ENCODE measurements around the gene GAL3ST1. TPM values are rescaled to one million over a fixed set of nuclear protein-coding genes. Genes with fewer than 3 reads are reported as not detected.
"Not testable (repeated sequence)": the region's sequence is repeated elsewhere in the genome, so short reads cannot be mapped to it uniquely, and the experiment has no call there.

The GAL3ST1 gene
- total RNA-seq, 1 donor: not detected

GRCh38 chr22:30569674-30570202 is 4.7 kb downstream of the GAL3ST1 start:
- no peak overlapping the region for H2AFZ ChIP-seq (ENCODE audit: low read length)
- H4K20me1 ChIP-seq (ENCODE audit: insufficient read depth, low read length): peaks cover 6% of the 10 kb centered on the region
- H3K4me3 ChIP-seq (ENCODE audit: insufficient read depth, low read length): no peak overlapping the region
- TF ChIP-seq, protein P1, sequence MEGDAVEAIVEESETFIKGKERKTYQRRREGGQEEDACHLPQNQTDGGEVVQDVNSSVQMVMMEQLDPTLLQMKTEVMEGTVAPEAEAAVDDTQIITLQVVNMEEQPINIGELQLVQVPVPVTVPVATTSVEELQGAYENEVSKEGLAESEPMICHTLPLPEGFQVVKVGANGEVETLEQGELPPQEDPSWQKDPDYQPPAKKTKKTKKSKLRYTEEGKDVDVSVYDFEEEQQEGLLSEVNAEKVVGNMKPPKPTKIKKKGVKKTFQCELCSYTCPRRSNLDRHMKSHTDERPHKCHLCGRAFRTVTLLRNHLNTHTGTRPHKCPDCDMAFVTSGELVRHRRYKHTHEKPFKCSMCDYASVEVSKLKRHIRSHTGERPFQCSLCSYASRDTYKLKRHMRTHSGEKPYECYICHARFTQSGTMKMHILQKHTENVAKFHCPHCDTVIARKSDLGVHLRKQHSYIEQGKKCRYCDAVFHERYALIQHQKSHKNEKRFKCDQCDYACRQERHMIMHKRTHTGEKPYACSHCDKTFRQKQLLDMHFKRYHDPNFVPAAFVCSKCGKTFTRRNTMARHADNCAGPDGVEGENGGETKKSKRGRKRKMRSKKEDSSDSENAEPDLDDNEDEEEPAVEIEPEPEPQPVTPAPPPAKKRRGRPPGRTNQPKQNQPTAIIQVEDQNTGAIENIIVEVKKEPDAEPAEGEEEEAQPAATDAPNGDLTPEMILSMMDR (IDR thresholded peaks at IDR 0.05; ENCODE audit: extremely low read depth, low read depth, low read length): no peak
- peaks cover 20% of the 10 kb centered on the region for H3K27me3 ChIP-seq (ENCODE audit: insufficient read depth, low read length)
- no peaks in the 10 kb centered on the region for H3K79me2 ChIP-seq (ENCODE audit: insufficient read depth, low read length)
- H3K4me1 ChIP-seq (ENCODE audit: insufficient read depth, low read length): peaks cover 1% of the 10 kb centered on the region
- DNase-seq (ENCODE audit: insufficient read length, low spot score, missing footprints): peak; percentile 9
- H3K27ac ChIP-seq (ENCODE audit: low read depth, low read length): no peak overlapping the region
- no peaks in the 10 kb centered on the region for H3K9me3 ChIP-seq (ENCODE audit: low read depth, low read length)
- H3K36me3 ChIP-seq (ENCODE audit: insufficient read depth, low read length): no peaks in the 10 kb centered on the region
- no peak overlapping the region for H3K4me2 ChIP-seq (ENCODE audit: insufficient read depth, low read length)

DNA sequence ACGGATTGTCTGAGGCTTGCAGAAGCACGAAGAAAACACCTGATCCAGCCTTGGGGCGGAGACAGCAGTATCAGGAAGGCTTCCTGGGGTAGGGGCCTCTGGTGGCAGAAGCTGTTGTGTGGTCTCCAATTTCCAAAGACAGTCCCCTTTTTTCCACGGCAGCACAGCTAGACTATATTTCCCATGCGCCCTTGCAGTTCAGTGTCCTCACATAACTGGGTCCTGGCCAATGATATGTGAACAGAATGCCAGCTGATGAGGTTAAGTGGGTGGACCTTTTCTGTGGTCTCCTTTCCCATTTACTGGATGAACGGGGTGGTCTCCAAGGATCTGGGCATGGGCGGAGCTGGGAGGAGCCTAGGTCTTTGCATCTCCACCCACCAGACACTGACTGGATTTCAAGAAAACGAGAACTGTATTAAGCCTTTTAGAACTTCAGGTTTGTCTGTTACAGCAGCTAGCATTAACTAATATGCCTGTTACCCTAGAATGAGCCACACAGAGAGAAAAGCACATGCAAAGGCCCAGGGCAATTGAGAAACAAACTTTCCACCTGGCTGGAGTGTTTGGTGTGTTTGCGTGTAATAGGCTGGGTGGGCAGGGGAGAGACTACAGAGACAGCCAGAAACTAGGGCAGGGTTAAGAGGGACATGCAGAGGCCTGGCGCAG is 6.2 kb downstream of the GAL3ST1 start:
- Histone ChIP-seq H3K27ac (ENCODE audit: low read depth, low read length) (no peak overlapping the region), H3K4me2 (ENCODE audit: insufficient read depth, low read length) (no peak overlapping the region), H3K4me1 (ENCODE audit: insufficient read depth, low read length) (no peaks in the 10 kb centered on the region), H3K79me2 (ENCODE audit: insufficient read depth, low read length) (no peaks in the 10 kb centered on the region), H3K9me3 (ENCODE audit: low read depth, low read length) (no peaks in the 10 kb centered on the region), H2AFZ (ENCODE audit: low read length) (no peak overlapping the region), H3K36me3 (ENCODE audit: insufficient read depth, low read length) (no peaks in the 10 kb centered on the region), H3K27me3 (ENCODE audit: insufficient read depth, low read length) (peaks cover 23% of the 10 kb centered on the region), H3K4me3 (ENCODE audit: insufficient read depth, low read length) (no peak overlapping the region), H4K20me1 (ENCODE audit: insufficient read depth, low read length) (peaks cover 2% of the 10 kb centered on the region)
- peak; percentile 14 for DNase-seq (ENCODE audit: insufficient read length, low spot score, missing footprints)
- TF ChIP-seq, protein P1 (IDR thresholded peaks at IDR 0.05; ENCODE audit: extremely low read depth, low read depth, low read length): no peak

GRCh38 chr22:30567277-30567676 is 7.2 kb downstream of the GAL3ST1 start:
- not testable (repeated sequence) for H3K36me3 ChIP-seq (ENCODE audit: insufficient read depth, low read length); H3K27ac ChIP-seq (ENCODE audit: low read depth, low read length); H3K4me3 ChIP-seq (ENCODE audit: insufficient read depth, low read length); H4K20me1 ChIP-seq (ENCODE audit: insufficient read depth, low read length); H3K9me3 ChIP-seq (ENCODE audit: low read depth, low read length); H3K4me2 ChIP-seq (ENCODE audit: insufficient read depth, low read length); H3K4me1 ChIP-seq (ENCODE audit: insufficient read depth, low read length); H3K79me2 ChIP-seq (ENCODE audit: insufficient read depth, low read length); H2AFZ ChIP-seq (ENCODE audit: low read length); DNase-seq (ENCODE audit: insufficient read length, low spot score, missing footprints)
- H3K27me3 ChIP-seq (ENCODE audit: insufficient read depth, low read length): peaks cover 20% of the 10 kb centered on the region

DNA sequence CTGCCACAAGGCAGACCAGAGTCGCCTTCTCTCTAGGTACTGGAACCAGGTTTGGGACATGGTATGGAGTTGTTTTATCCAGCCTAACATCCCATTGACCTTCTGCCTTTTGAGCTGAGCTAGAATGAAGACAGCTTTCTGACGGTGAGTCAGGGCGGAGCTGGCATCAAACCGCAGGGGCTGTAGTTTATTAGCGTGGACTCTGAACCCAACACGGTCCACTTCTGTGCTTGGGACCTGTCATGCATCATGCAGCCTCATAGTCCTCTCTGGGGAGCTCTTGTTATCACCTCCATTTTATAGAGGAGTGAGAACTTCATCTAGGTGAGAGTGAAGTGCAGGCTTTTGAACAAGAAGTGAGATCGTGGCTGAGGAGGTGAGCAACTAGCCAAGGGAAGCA is 8.3 kb downstream of the GAL3ST1 start:
- DNase-seq (ENCODE audit: insufficient read length, low spot score, missing footprints): peak; percentile 72

More for the DNA sequence above, 8.3 kb downstream of the GAL3ST1 start:
- no peak overlapping the region for H2AFZ ChIP-seq (ENCODE audit: low read length)
- no peaks in the 10 kb centered on the region for H3K79me2 ChIP-seq (ENCODE audit: insufficient read depth, low read length)
- no peak overlapping the region for H3K4me3 ChIP-seq (ENCODE audit: insufficient read depth, low read length)
- no peaks in the 10 kb centered on the region for H3K4me1 ChIP-seq (ENCODE audit: insufficient read depth, low read length)
- no peaks in the 10 kb centered on the region for H3K36me3 ChIP-seq (ENCODE audit: insufficient read depth, low read length)
- TF ChIP-seq, protein P1 (IDR thresholded peaks at IDR 0.05; ENCODE audit: extremely low read depth, low read depth, low read length): no peak
- peaks cover 19% of the 10 kb centered on the region for H3K27me3 ChIP-seq (ENCODE audit: insufficient read depth, low read length)
- H3K27ac ChIP-seq (ENCODE audit: low read depth, low read length): no peak overlapping the region
- no peaks in the 10 kb centered on the region for H3K9me3 ChIP-seq (ENCODE audit: low read depth, low read length)
- H3K4me2 ChIP-seq (ENCODE audit: insufficient read depth, low read length): no peak overlapping the region
- no peaks in the 10 kb centered on the region for H4K20me1 ChIP-seq (ENCODE audit: insufficient read depth, low read length)

All from osteoblast (primary cell).